GM18498 (cell line): Measurements from ENCODE around the gene WDR86.

Experiments
- ATAC-seq: cut with Tn5 transposase; IDR thresholded peaks from one replicate; pipeline ENCODE4 v1.9.1; 2021; ENCODE audit warnings: mild to moderate bottlenecking, moderate library complexity; ENCODE audit not compliant: unreplicated experiment

WDR86 gene

DNA sequence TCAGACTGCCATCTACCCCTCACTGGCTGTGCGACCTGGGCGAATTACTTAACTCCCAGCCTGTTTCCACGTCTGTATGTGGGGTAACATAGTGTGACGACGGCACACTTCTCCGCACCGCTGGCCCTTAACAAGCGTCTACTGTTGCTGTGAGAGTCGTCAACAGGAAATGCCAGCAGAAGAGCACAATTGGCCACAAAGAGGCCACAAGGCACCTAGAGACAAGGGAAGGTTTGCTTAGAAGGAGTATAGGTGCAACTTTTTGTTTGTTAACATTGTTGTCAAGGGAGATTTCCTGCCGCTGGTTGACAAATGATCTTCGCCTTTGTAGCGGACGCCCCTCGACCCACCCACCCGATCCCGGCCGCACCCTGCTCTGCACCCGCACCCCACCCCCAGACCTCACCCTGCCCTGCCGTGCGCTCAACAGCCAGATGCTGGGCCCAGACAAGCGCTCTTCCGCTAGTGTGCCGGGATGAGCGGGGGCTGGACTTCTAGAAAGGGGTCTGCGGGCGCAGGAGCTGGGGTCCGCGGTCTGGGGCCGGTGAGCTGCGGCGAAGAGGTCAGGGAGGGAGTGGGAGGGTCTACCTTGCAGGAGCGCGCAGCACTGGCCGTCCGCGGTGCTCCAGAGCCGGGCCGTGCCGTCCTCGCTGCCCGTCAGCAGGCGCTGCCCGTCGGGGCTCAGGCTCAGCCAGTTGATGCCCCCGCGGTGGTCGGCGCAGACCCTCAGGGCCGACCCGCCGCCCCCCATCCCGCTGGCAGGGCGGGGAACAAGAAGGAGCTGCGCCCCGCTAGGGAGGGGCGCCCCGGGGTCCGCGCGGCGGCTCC lies 785 bp downstream of the WDR86 start:
- peak; percentile 60 for ATAC-seq

DNA sequence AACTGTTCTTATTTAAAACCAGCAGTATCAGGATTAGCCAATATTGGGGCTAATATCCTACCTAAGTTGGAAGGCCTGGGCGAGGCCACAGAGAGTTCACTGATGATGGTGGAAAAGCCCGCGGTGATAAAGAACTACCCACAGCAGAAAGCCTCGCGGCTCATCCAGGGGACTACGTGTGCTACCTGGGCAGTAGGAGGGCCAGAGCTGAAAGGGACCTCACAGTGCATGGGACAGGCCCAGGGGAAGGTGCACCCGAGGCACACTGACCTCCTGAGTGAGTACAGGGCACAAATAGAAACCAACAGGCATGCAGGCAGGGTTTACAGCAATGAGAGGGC lies 1.4 kb downstream of the WDR86 start:
- ATAC-seq: no peak

GRCh38 chr7:151406886-151407583 lies 2.8 kb downstream of the WDR86 start:
- ATAC-seq: no peak

DNA sequence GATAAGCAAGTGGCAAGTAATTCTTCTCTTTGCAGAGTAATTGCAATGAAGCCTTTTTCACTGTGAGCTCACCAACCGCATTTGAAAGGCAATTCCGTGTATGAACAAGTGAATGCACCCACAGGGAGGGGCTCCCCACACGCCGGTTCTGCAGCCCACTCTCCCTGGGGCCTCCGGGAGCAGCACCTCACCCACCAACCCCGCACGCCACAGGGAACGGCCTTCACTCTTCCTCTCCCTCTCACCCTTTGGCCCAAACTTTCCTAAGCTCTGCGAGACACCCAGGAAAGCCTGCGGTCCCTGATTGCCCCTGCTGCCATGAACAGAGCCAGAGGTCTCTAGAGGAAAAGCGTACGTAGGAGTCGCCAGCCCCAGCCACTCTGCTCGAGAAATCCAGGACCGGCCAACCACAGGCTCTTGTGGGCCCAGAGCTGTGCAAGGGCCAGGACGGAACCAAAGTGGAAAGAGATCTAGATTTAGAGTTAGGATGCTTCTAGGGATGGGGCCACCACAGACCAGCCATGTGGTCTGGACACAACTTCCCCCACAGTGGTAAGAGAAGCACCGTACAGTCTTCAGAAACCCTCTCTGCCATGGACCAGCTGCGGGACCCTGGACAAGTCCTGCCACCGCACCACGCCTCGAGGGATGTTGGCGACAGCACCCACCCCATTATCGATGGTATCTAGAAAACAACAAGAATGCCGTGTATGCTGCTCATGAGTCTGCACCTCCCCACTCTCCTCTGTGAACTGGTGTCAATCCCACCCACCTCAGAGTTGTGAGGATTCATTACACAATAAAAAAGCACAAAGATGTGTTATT lies 3.6 kb downstream of the WDR86 start:
- no peak for ATAC-seq

DNA sequence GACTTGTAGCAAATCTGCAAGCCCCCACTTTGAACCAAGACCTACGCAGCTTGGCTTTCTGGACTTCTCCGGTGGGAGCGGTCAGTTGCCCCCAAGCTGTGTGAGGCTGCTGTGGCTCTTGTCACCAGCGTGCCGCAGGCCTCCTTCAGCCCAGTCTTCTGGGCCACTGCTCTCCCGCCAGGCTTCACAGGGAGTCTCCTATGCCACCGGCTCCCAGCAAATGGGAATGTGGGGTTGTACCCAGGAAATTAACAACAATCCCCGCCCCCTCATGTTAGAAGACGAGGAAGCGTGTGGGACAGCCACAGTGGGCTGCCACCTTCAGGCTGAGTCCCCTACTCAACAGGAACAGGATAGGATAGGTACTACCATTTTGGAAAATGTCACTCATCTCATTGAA lies 4.2 kb downstream of the WDR86 start:
- no peak for ATAC-seq

GRCh38 chr7:151405056-151405455 lies 4.8 kb downstream of the WDR86 start:
- ATAC-seq: no peak

- no peak for ATAC-seq
Observed at GRCh38 chr7:151404216-151405011, 5.4 kb downstream of the WDR86 start.

DNA sequence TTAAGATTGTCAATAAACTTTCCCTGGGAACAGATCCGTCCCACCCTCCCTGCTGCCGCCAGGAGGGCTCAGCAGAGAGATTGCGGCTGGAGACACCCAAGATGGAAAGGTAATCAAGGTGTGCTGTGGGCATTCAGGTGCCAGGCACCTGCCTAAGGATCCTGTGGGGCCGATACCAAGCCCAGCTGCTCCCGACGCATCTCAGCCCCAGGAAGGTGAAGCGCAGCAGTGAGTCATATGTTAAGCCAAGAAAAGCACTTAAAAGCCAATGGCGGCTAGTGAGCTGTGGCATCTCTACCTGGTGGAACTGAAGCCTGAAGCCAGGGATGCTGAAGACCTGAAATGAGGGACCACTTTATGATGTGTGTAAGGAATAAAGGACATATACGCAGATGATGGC lies 6.1 kb downstream of the WDR86 start:
- no peak for ATAC-seq

DNA sequence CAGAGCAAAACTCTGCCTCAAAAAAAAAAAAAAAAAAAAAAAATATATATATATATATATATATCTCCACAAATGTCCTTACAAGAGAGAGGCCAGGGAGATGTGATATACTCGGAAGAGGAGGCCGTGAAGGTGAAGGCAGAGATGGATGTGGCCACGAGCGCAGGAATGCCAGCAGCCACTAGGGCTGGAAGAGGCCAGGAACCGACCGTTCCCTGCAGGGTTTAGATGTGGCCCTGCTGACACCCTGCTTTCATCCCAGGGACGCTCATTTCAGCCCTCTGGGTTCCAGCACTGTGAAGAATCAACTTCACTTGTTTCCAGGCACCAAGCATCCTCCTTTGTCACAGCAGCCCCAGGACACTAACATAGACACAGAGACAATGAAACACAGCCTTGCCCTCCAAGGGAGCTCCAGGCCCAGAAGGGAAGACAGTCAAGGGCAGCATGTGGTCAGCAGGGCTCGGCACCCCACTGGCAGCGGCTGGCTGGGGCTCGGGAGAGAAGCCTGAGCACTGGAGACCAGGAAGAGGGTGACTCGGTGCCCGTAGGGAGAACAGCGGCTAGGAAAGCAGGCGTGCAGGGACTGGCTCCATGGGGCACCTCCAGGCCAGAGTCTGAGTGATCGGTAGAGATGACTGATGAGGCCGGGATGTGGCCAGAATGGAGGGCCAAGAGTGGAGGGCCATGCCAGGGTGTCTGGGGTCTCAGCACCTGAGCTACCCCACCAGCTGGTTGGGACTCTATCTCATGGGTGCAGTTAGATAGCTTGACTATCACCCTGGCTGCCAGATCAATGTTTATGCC lies 7.6 kb downstream of the WDR86 start:
- no peak for ATAC-seq

GRCh38 chr7:151400626-151401315 lies 9.1 kb downstream of the WDR86 start:
- peak; percentile 64 for ATAC-seq

DNA sequence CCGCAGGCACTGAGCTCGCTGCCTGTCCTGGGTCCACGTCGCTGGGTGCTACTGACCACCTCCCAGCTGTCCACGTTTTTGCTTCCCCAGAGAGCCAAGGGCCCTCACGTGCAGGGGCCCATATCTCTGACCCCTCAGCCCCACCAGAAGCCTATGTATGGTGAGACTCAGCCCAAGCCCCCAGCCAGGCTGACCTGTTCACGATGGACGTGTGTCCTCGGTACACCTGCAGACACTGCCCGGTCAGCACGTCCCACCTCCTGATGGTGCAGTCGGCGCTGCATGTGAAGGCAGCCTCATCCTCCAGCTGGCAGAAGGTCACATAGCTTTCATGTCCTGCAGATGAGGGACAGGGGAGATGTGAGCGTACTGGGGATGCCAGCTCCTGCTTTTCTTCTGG lies 9.9 kb downstream of the WDR86 start:
- ATAC-seq: no peak

- no peak for ATAC-seq
Observed at GRCh38 chr7:151399305-151399601, 10.6 kb downstream of the WDR86 start.

DNA sequence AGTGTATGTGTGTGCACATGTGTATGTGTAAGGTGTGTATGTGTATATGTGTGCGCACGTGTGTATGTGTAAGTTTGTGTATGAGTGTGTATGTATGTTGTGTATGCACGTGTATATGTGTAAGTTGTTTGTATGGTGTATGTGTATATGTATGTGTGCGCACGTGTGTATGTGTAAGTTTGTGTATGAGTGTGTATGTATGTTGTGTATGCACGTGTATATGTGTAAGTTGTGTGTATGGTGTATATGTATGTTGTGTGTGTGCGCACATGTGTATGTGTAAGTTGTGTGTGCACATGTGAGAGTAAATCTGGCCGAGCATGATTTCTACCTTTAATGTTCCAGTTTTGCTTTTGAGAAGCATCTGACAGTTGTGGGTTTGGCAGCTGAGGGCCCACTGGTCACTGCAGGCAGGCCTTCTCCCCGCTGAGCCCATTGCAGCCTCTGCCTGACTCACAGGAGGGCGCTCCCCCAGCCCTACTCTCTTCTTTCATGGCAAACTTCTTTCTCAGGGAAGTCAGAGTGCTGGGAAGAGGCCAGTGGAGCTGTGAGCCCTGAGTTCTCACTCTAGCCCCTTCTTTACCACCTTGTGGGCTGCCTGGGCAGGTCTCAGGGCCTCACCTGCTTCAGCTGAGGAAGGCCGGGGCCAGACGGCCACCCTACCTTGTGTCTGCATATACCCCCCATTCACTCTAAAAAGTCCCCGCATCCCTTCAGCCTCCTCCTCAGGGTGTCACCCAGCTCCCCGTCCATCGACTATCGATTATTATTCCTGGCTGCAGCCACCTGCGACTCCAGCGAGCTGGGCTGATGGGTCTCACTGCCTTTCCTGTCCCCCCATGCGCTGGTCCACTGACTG lies 11.2 kb downstream of the WDR86 start:
- ATAC-seq: no peak

DNA sequence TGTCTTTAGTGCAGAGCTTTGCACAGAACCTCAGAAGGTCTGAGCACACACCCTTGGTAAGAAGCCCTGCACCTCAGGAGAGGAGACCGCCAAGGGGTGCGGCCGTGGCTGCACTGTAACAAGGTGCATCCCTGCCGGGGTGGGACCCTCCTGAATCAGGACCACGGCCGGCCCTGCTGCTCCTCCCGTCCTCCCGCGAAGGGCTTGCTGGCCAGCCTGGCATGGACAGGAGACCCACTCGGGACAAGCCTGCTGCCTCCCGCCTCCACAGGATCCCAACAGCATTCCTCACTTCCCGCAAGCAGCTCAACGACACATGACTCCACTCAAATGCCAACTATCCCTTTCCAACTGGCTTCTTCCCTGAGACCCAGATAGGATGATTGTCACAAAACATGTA lies 12.8 kb downstream of the WDR86 start:
- ATAC-seq: no peak

- ATAC-seq: no peak
Observed at GRCh38 chr7:151396328-151396970, 13.4 kb downstream of the WDR86 start.

DNA sequence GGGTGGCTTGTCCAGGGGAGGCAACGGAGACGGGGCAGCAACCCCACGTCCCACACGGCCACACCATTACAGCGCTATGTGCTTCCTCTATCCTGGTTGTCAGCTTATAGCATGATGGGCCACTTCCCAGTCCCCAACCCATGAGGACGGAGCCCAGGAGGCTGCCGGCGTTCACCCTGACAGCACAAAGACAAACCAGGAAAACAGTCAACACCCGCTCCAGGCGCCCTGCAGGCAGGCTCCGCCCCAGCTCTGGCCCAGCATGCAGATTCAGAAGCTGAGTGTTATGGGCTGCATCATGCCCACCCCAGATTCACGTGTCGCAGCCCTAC lies 14.8 kb downstream of the WDR86 start:
- ATAC-seq: no peak

DNA sequence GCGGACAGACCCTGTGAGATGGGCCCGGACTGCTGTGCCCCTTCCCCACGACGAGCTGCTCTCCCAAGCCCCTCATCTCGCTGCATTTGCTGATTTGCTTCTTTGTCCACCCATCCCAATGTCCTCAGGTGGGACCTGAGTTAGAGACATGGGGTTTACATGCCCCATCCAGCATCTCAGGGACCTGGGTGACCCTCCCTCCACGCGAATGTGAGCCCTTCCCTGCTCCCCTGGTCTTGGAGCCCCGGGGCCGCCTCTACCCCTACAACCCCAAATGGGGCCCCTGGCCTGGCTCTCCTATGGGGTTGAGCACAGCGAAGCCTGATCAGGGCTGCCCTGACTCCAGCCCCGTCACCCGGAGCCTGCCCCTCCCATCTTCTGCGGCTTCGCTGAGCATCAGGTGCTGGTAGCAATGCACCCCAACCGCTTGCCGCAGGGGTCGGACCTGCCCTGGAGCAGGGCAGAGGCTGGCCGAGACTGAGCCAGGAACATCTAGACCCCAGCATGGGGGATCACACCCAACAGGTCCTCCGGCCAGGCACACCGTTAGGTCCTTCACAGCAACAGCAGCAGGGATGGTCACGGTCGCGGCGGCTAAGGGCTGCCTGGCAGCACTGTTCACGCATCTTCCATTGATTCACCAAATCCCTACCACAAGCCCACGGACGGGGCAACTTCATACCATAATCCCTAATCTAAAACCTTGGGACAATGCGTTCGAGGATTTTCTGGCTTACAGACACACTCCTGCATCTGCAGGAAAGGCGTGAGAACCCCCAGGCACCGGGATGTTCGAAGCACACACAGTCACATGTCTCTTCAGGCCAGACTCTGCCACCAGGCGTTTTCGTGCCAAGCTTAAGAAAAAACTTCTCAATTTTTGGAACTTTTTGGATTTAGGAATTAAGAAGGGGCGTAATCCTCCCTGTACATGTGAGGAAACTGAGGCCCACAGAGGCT lies 15.5 kb downstream of the WDR86 start:
- no peak for ATAC-seq
